Ishikawa (cell line): Measurements from ENCODE around the gene UNC5B.

Experiments used
- EGR1 ChIP-seq: IDR thresholded peaks from 2 replicates; pipeline ENCODE4 v1.6.1; 2012
- EP300 ChIP-seq: IDR thresholded peaks from 2 replicates; pipeline ENCODE4 v1.6.1; 2012; ENCODE audit warnings: borderline replicate concordance
- TEAD4 ChIP-seq: IDR thresholded peaks from 2 replicates; pipeline ENCODE4 v1.6.1; 2012
- USF1 ChIP-seq: IDR thresholded peaks from 2 replicates; pipeline ENCODE4 v1.6.1; 2012
- YY1 ChIP-seq: IDR thresholded peaks from 2 replicates; pipeline ENCODE4 v1.6.1; 2012; ENCODE audit warnings: low read depth

GRCh38 chr10:71291528-71291900 is 79.1 kb downstream of the UNC5B start:
- TF ChIP-seq EGR1, result no peak
- no peak for TF ChIP-seq USF1
- no peak for TF ChIP-seq EP300
- no peak for TF ChIP-seq TEAD4
- no peak for TF ChIP-seq YY1
